Ecto neural progenitor cell (in vitro differentiated cells): Measurements from ENCODE around the gene FAM149A.

Source experiments
- DNase-seq: peaks from one replicate; pipeline ENCODE4 v3.0.0-alpha.2; 2018; ENCODE audit warnings: low spot score

FAM149A gene

DNA sequence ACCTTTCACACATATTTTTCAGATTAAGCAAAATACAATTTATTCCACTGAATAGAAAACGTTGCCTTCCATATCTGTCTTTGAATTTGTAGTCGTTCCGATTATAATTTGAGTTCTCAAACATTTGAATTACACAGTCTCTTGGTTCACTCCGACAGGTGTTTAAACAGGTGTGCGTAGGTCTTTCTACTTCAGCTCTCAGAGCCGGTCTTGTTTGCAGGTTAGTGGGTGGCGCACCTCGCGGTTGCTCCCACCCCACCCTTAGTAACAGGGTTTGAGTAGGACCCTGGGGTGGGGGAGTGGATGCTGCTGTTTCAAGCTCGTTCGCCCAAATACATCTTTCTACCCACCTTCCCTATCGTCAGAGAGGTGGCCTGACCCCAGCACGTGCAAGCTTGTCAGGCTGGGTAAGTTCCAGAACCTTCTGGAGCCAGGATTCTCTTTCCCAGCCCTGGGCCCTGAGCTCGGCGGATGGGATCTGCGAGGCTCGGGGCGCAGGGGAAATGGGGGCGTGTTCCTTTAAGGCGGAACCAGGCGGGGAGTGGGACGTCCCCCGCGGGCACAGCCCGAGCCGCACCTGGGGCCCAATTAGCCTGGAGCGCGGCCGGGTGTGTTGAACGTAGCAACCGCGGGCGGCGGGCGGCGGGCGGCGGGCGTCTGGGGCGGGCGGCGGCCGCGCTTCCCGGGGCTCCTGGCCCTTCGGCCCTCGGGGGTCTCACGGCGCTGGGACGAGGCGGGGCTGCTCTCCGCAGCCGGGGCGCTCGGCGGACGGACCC is at the start of gene FAM149A:
Gene FAM149A, plus strand, starts transcription at position 591 of the 776 bp plus-strand sequence.
- DNase-seq, result peak; percentile 60

DNA sequence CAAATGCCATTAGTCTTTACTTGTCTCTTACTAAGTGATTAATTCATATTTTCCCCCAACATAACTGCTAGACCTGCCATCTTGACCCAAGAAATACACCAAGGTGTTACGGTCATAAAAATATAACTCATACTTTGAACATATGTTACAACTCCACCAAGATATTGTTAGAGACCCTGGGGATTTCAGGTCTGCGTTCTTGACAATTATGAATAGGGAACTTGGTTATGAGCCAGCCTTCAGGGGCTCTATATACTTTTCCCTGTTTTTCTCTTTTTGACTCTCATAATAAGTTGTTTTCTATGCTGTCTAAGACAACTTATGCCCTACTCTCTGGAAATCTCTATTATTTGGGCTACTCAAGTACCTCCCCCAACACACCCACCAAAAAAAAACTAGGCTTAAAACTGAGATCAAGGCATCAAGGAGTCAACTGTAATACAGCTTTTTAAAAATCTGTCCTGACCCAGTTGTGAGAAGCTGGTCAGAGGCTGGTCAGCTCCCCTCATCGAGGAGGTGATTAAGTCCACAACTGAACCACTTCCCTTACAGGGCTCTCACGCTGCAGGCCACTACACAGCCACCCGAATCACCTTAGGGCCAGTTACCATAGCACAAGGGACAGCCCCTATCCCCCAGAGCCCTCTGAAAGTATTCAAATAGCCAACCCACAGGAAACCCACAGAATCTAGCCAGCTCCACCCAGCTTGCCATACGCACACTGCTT is 46.1 kb upstream of the FAM149A start:
- DNase-seq, result no peak

DNA sequence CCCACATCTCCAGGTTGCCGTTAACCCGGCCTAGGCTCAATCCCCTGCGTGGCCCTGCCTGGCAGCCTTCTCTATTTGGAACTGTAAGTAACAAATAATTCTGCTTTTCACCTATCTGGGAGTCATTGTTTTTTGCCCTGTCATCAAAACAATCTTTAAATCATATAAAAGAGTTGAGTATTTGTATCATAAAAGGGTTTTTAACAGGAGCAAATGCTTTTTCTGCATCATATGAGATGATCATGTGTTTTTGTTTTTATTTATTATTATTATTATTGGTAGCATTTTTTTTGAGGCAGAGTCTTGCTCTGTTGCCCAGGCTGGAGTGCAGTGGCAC is 45.6 kb upstream of the FAM149A start:
- no peak for DNase-seq

DNA sequence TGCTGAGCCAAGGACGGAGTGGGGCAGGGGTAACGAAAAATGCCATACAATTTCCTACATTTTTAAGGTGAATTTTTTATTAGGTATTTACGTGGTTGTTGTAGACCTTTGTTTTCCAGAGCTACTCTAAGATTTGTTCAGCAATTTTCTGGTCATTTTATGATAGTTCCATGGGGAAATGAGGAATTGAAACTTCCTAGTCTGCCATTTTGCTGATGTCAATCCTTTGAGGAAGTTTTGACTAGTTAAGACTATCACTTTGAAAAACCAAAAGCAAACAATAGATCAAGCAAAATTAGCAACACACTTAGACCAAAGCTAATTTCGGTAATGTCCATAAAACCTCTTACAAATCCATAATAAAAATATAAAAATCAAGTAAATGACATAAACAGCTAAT is 42.6 kb upstream of the FAM149A start:
- no peak for DNase-seq

DNA sequence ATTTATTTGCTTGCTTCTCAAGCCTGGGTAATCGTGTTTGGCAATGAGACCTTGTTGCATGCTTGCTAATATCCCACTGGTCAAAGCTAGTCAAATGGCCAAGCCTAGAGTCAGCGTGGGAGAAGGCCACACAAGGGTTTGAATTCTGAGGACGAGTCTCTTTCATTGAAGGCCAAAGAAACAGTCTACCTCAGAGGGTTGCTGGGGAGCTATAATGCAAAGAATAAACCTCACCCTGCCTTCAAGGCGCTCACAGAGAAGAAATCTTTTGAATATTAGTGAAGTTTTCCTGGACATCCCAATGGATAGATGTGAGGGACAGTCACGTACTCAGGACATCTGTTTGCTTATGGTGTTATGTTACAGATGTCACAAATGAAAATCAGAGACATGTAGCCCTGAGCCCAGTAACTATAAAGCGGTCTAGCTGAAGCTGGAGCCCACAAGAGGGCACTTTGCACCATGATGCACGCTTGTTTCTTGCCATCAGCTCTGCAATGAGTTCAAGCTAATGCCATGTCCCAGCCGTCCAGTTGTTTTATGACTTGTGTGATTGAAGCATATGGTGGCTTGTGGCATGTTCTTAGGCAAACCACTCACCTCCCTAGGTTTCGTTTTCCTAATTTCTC is 36.6 kb upstream of the FAM149A start:
- peak; percentile 56 for DNase-seq

DNA sequence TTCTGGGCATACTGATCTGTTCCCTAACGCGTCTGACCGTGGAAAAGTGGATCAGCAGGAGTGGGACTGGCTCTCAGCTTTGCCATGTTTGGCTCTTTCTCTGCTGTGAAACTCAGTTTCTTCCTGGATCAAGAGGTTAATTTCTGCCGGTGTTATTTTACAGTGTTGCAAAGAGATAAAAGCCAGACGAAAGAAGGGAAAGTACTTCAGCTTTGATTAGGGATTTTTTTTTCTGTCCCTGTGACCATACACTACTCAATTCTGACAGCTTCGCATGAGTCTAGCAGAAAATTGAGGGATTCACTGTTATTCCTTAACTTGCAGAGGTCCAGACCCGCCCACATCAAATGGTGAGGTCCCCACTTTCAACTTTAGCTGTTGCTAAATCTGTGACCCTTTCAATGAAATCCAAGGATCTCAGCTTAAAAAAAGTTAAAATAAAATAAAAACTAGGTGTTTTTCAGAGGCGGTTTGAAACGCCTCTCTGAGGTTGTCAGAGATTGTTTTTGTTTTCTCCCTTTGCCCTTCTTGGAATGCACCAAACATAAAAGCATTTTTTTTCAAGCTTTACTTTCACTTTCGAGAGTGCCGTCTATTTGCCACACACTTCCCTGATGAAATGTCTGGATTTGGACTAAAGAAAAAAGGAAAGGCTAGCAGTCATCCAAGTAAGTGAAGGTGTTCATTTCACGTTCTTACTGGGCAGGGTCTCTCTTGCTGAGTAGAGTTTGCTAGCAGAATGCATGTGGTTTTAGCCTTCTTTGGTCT is 35.7 kb upstream of the FAM149A start, which contains the start of gene TLR3:
Gene TLR3, plus strand, starts transcription at position 576 of the 768 bp plus-strand sequence. CDS start 7,464 bp downstream, outside the sequence.
- no peak for DNase-seq

DNA sequence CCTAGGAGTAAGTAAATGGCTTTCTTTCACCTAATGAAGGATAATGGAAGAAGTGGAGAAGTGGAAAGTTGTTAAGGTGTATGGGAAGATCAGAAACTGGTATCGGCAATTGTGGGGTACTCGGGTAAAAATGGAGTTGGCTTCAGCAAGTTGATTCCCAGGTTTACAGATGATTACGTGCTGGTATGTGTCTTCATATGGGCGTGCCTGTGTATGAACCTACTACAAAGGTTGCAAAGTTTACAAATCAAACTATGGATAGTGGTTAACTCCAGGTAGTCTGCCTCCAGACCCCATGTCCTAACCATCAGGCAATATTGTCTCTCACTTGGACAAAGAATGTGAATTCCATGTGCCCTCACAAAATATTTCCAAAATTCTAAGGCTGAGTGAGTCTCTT is 34.8 kb upstream of the FAM149A start:
- DNase-seq, result no peak

- no peak for DNase-seq
Observed at GRCh38 chr4:186072516-186072915, 32.0 kb upstream of the FAM149A start.

DNA sequence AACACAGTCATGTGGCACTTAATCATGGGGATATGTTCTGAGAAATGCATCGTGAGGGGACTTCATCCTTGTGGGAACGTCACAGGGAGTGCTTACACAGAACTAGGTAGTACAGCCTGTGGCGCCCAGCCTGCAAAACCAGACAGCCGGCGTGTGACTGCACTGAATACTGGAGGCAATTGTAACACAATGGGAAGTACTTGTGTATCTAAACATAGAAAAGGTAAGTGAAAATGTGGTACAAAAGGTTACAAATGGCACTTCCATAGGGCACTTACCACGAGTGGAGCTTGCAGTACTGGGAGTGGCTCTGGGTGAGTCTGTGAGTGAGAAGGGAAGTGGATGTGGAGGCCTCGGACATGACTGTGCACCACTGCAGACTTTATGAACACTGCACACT is 30.3 kb upstream of the FAM149A start:
- DNase-seq, result no peak

DNA sequence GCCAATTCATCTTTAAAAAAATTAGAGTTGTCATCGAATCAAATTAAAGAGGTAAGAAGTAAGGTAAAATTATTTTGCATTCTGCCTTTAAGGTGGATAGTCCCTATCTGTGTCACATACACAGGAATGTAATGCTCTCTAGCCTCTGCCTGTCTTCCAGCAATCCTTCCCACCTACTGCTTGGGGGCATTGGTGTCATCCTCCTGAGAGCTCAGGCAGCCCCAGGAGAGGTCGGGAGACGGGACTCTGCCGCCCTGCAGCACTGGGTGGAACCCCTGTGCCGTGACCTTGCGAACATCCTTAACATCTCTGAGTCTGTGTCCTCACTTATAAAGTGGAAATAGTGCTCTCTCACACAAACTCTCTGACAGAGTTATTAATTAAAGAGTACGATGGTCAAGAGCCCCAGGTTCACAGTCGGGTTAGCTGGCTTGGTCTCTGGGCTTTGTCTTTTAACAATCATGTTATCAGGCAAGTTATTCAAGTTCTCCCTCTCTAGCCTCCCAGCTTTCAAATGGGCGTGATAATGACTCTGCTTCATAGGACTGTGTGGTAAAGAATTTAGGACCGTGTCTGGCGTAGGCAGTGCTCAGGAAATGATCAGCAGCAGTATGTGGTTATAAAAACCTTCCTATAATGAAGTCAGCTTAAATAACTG is 25.4 kb upstream of the FAM149A start:
- DNase-seq, result peak; percentile 56

DNA sequence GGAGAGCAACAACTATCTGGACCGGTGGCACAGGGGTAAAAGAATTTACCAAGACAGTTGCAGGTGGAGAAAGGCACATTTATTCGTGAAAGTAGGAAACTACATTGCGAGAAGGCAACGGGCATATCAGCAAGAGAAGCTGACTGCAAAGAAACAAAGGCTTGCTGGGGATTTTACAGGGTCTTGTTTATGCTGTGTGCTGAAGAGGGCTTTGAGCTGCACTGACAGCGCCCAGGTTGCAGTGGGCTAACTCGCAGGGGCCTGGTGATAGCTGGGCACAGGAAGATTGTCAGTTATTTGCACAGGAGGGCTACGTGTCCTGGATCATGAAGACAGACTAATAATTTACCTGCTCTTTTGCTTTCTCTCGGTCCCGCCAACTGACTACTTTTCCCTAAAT is 24.8 kb upstream of the FAM149A start:
- no peak for DNase-seq

- peak; percentile 53 for DNase-seq
Observed at GRCh38 chr4:186081202-186081807, 23.2 kb upstream of the FAM149A start.

DNA sequence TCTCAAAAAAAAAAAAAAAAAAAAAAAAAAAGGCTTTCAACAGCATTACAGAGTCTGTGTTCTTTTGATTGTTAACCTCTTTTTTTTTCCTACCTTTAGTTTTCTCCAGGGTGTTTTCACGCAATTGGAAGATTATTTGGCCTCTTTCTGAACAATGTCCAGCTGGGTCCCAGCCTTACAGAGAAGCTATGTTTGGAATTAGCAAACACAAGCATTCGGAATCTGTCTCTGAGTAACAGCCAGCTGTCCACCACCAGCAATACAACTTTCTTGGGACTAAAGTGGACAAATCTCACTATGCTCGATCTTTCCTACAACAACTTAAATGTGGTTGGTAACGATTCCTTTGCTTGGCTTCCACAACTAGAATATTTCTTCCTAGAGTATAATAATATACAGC is 22.3 kb upstream of the FAM149A start:
- no peak for DNase-seq

GRCh38 chr4:186088523-186088922 is 16.0 kb upstream of the FAM149A start:
- DNase-seq, result no peak

GRCh38 chr4:186092296-186092695 is 12.2 kb upstream of the FAM149A start:
- no peak for DNase-seq

DNA sequence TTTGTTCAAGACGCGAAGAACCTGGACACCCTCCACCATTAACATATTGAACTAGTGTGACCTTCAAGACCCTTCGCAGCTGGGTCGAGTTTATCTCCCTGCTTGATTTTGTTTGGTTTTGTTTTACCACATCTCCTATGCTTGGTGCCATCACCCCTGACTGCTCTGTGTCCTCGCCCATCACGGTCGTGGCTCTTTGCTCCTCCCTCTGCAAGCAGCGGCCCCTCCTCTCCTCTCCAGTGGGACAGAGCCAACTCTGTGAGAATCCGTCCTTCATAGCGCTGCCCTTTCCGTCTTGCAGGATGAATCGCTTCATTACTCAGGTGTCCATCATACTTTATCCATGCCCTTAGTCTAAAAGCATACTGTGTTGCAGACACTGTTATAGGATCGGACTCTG is 9.1 kb upstream of the FAM149A start:
- no peak for DNase-seq

- no peak for DNase-seq
Observed at GRCh38 chr4:186096681-186097165, 7.8 kb upstream of the FAM149A start.

- DNase-seq, result no peak
Observed at GRCh38 chr4:186097386-186097785, 7.1 kb upstream of the FAM149A start.

DNA sequence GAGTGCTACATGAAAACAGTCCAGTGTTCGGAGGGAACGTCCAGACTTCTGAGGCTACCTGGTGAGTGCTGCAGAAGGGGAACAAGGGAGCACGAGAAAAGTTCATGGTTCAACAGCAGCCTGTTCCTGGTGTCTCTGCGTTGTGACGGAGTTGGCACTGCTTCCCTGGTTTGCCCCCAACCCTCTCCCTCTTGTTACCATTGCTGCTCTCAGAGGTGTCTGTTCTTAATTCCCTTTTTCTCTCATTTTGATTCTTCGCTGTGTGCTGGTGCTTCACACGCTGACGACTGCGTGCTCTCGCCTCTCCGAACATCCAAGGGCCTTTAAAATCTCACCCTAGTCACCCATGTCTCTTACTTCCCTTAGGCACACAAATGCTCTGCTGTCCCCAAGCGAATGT is 1.6 kb upstream of the FAM149A start:
- DNase-seq, result no peak

DNA sequence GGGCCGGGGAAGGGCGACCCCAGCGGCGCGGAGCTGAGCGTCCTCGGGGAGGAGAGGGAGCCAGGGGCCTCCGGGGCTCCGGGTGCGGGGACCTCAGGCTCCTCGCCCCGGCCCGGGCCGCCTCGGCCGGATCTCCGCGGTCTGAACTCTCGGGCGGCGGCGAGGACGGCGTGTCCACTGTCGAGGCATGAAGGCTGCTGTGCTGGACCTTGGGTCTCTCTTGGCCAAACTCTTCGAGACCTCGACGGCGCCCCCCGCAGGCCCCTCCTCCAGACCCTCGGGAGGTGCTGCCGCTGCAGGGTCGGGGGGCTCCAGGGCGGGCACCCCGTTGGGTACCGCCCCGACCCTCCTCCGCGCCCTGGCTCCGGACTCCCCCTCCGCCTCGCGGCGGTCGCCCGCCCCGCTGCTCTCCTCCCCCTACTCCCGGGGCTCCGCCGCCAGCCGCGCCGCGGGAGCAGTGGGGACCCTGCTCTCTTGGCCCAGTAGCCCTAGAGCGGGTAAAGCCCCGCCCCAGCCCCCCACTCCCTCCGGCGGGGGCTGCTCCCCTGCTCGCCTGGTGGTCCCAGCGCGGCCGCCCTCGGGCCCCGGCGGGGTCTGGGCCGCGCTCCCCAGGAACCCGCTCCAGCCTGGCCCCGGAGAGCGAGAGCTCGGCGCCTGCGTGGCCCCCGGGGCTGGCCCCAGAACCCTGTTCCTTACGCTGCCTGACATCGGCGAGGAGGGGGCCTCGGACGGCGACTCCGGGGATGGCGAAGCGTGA is 564 bp downstream of the FAM149A start:
- DNase-seq, result peak; percentile 71
